HUDEP-2 (cell line): ENCODE data around the gene CACNB1.

Source experiments
- DNase-seq, 76 experiments: peaks; one replicate each; lab custom pipeline; 2025; ENCODE audit not compliant: unreplicated experiment in 76 of 76; lab: John Stamatoyannopoulos, UW

CACNB1 gene

GRCh38 chr17:39197380-39198185 lies at the start of gene CACNB1:
CACNB1 (minus strand) TSS chr17:39197669; CDS start chr17:39197495, 174 bp downstream.
- DNase-seq, result peak in 38 of 76 experiments; percentile 9 to 74 (median 42)

DNA sequence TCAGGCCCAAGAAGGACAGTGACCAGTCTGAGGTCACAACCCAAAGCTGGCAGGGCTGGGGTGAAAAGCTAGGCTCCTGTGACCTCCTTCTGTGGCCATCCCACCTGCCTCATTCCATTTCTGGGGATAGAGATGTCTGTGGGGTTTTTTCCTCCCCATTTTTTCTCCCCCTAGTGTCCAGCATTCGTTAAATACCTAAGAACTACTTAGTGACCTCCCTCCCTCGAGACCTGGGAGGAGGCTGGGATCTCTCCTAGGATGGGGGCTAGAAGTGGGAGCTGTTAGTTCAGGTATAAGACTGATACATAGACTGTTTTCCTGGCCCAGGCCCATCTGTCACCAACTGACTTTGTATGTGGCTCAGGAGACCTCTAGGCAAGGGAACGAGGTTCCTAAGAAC lies 48.8 kb upstream of the CACNB1 start:
- no peak for DNase-seq

GRCh38 chr17:39244600-39245570 lies 47.4 kb upstream of the CACNB1 start:
- DNase-seq, result peak in 72 of 76 experiments; percentile 7 to 84 (median 65)

DNA sequence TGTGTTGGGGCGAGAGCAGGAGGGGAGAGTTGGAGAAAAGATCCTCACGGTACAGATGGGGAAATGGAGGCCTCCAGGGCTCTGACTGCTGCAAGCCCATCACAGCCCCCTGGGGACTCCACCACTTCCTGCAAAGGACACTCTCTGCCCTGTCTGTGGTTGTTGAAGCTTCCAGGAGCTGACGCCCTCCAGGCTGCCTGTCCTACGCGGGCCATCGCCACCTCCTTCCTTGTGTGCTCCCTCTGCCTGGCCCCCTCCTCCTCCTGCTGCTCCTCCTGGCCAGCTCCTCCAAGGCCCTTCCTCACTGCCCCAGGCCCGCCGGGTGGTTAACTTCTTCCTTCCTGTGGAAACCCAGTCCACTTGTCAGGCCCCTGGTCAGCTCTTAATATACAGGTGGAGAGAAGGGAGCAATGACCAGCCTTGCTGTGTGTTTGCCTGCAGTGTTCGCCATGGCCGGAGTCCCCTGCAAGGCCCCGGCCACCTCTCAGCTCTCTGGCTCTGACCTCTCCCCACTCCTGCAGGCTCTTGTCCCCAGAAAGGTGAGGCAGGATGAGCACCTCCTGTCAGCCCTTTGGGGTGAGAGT lies 46.6 kb upstream of the CACNB1 start:
- DNase-seq, result no peak

DNA sequence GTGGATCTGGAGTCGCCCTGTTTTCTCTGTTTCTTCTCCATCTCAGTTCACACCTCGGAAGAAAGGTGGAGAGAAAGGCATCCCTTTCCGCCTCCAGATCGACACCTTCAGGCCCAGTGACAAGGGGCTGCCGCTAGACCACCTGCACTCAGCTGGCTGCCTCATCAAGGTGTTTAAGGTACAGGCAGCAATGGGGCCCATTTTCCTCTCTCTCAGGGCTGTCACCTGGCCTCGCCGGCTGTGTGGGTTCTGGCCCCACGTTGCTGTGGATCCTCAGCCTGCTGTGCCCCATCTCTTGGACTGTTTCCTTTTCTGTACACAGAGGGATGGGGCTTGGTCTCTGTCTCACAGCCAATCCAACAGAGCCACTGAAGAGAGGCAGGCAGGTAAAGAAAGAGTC lies 45.7 kb upstream of the CACNB1 start:
- DNase-seq, result no peak

GRCh38 chr17:39240631-39241030 lies 43.2 kb upstream of the CACNB1 start:
- DNase-seq, result no peak

DNA sequence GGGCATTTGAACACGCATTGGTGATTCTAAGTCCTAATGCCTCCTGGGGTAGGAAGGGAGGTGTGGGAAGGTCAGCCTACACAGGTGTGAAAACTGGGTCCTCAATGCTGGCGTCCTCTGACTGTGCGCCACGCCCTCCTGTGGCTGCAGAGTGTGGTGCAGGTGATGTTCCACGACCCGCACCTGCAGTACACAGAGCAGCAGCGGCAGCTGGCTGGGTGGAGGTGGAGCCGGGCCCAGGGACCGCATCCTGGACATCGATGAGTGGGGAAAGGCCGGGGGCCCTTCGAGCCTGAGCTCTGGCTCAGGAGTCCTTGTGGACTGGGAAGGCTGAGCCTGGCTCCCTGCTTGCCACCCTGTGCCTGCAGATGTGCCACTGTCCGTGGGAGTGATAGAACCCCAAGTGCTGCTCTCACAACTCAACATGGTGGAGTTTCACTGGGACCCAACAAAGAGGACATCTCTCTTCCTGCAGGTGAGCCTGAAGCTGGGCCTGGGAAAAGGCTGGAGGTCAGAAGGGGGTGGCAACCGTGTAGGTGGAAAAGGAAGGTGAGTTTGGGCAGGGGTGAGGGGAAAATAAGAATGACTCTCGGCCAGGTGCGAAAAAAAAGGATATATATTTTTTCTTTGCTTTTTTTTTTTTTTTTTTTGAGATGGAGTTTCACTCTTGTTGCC lies 42.3 kb upstream of the CACNB1 start:
- DNase-seq, result peak in 30 of 76 experiments; percentile 4 to 52 (median 19)

GRCh38 chr17:39238311-39238972 lies 41.0 kb upstream of the CACNB1 start:
- DNase-seq, result peak in 39 of 76 experiments; percentile 5 to 67 (median 23)

GRCh38 chr17:39237586-39237985 lies 40.1 kb upstream of the CACNB1 start:
- no peak for DNase-seq

GRCh38 chr17:39236981-39237441 lies 39.5 kb upstream of the CACNB1 start:
- DNase-seq, result no peak

DNA sequence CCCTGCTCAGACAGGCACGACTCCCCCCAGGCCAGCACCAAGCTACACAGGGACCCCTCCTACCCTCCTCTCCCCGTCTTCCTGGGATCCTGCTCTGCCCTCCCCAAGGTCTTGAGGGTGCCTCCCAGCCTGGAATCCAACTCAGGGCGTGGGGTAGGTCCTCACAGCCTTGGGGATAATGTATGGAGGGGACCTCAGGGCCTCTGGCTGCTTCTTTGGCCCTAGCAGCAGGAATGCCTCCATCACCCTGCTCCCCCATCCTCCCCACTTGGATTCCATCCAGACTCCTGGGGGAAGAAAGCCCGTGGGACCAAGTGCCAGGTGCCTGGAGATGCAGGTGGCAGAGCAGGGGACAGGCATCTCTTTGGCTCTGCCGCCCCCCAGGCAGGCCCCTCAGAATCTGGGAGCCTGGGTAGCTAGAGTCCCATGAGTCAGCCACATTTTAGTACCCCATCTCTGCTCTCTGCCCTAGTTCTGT lies 39.0 kb upstream of the CACNB1 start:
- DNase-seq, result no peak

GRCh38 chr17:39235555-39236449 lies 38.3 kb upstream of the CACNB1 start:
- DNase-seq, result peak in 58 of 76 experiments; percentile 7 to 78 (median 30)

GRCh38 chr17:39231591-39232551 lies 34.4 kb upstream of the CACNB1 start:
- DNase-seq, result peak in 18 of 76 experiments; percentile 4 to 47 (median 15)

DNA sequence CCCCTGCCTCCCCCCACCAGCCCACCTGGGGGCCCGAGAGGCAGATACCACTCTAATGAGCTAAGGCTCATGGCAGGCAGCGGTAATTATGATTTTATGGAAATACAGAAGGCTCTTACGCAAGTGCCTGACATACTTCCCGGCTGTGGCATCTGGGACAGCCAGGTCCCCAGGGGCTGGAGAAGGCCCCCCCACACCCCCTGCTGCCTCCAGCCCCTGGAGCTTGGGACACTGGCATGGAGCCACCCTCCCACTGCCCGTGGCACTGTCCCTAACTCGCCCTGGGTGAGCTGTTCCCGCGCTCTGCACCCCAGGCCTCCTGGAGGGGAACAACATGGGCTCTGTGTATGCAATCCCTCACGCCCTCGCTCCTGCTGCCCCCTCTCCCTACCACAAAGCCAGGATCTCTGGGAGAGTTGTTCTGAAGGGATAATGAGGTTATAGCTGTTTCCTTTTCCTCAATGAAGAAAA lies 33.7 kb upstream of the CACNB1 start:
- no peak for DNase-seq

DNA sequence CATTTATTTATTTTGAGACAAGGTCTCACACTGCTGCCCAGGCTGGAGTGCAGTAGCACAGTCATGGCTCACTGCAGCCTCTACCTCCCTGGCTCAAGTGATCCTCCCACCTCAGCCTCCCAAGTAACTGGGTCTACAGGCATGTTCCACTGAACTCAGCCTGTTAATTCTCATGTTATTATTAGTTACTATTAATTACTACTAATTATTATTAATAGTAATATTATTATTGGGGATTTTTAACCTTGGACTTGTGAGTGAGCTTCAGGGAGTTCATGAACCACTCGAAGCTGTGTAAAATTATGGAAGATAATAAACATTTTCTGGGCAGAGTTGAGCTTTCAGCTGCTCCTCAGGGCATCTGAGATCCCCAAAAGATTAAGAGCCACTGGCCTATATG lies 32.9 kb upstream of the CACNB1 start:
- DNase-seq, result no peak

DNA sequence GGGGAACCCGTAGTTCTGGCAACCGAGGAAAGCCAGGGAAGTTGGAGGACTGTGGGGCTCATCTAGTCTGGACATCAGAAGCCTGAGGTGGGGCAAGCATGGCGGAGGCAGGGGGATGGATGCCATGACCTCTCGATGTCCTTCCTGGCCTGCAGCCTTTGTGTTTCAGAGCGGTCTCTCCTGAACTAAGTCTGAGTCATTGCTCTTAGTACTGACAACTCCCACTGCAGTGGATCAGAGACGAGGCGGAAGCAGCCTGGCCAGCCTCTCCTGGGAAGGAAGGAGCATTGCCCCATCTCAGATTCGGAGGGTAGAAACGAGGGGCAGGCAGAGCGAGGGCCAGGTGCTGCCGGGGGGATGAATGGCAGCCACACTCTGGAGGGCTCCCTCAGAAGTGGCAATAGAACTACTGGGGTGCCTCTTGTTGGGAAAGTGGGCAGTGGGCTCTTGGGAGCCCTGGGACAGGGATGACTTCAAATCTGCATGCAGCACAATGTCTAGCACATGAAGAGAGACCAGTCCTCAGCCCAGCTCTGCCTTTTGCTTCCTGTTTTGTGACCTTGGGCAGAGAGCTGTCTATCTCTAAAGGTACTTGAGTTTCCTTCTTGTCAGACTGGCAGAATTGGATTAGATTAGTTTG lies 31.9 kb upstream of the CACNB1 start:
- DNase-seq, result no peak

- no peak for DNase-seq
Measured at GRCh38 chr17:39227364-39227919, 30.0 kb upstream of the CACNB1 start.
